GM12878 (cell line): Measurements from ENCODE around the gene C16orf86. TPM values are rescaled to one million over a fixed set of nuclear protein-coding genes. Genes with fewer than 3 reads are reported as not detected.
A peak's percentile ranks its signal among the peaks of the same experiment; 100 is the strongest.

Experiments
- BHLHE40 ChIP-seq, 2 experiments: fragments of 450-650 bp in 1 of 2; IDR thresholded peaks; 2 replicates each; pipeline ENCODE4 v1.6.1; 2011 to 2017; ENCODE audit warnings: low read depth in 2 of 2, borderline replicate concordance in 1 of 2, improper control_type of control experiment in 1 of 2, low read length in 1 of 2, mild to moderate bottlenecking in 1 of 2
- CEBPZ ChIP-seq: fragments of 150-350 bp; IDR thresholded peaks from 2 replicates; pipeline ENCODE4 v1.6.1; 2016; ENCODE audit warnings: low read depth, low read length
- CREM ChIP-seq: IDR thresholded peaks from 2 replicates; pipeline ENCODE4 v1.6.1; 2014; ENCODE audit warnings: antibody characterized with exemption, low read depth
- E2F8 ChIP-seq: fragments of 450-650 bp; IDR thresholded peaks from 2 replicates; pipeline ENCODE4 v1.6.1; 2018; ENCODE audit warnings: mild to moderate bottlenecking, low read depth, moderate library complexity; ENCODE audit not compliant: partially characterized antibody
- ELK1 ChIP-seq: IDR thresholded peaks from 2 replicates; pipeline ENCODE4 v1.6.1; 2012; ENCODE audit warnings: low read depth, low read length, improper control_type of control experiment
- ESRRA ChIP-seq: IDR thresholded peaks from 2 replicates; pipeline ENCODE4 v1.6.1; 2012; ENCODE audit warnings: mild to moderate bottlenecking, low read length, improper control_type of control experiment
- EZH2 ChIP-seq: IDR thresholded peaks from 2 replicates; pipeline ENCODE4 v1.6.1; 2012; ENCODE audit warnings: low read depth, mild to moderate bottlenecking, control low read depth, inconsistent platforms, low read length, borderline replicate concordance; ENCODE audit not compliant: control insufficient read depth
- FOXK2 ChIP-seq: fragments of 450-650 bp; IDR thresholded peaks from 2 replicates; pipeline ENCODE4 v1.6.1; 2017; ENCODE audit warnings: mild to moderate bottlenecking, moderate library complexity
- GATAD2B ChIP-seq: fragments of 450-650 bp; conservative IDR thresholded peaks from 2 replicates; pipeline ENCODE4 v1.6.1; 2017; ENCODE audit warnings: low read depth, mild to moderate bottlenecking, moderate library complexity
- IKZF1 ChIP-seq: fragments of 450-650 bp; conservative IDR thresholded peaks from 2 replicates; pipeline ENCODE4 v1.6.1; 2017; ENCODE audit warnings: antibody characterized with exemption, mild to moderate bottlenecking
- JUNB ChIP-seq: IDR thresholded peaks from 2 replicates; pipeline ENCODE4 v1.6.1; 2016; ENCODE audit warnings: antibody characterized with exemption, mild to moderate bottlenecking
- JUND ChIP-seq: IDR thresholded peaks from 2 replicates; pipeline ENCODE4 v1.6.1; 2012; ENCODE audit warnings: low read depth, mild to moderate bottlenecking, low read length, improper control_type of control experiment, moderate library complexity
- KLF5 ChIP-seq: fragments of 450-650 bp; IDR thresholded peaks from 2 replicates; pipeline ENCODE4 v1.6.1; 2014; ENCODE audit warnings: mild to moderate bottlenecking; ENCODE audit not compliant: partially characterized antibody
- MAX ChIP-seq: IDR thresholded peaks from 2 replicates; pipeline ENCODE4 v1.6.1; 2012; ENCODE audit warnings: low read depth, low read length, improper control_type of control experiment
- NBN ChIP-seq: fragments of 450-650 bp; IDR thresholded peaks from 2 replicates; pipeline ENCODE4 v1.6.1; 2016
- NFXL1 ChIP-seq: fragments of 450-650 bp; IDR thresholded peaks from 2 replicates; pipeline ENCODE4 v1.6.1; 2017; ENCODE audit warnings: antibody characterized with exemption, mild to moderate bottlenecking, borderline replicate concordance
- NFYA ChIP-seq: IDR thresholded peaks from 2 replicates; pipeline ENCODE4 v1.6.1; 2011; ENCODE audit warnings: low read depth, mild to moderate bottlenecking, low read length, improper control_type of control experiment, borderline replicate concordance
- PML ChIP-seq: IDR thresholded peaks from 2 replicates; pipeline ENCODE4 v1.6.1; 2012; ENCODE audit warnings: low read length, inconsistent platforms
- RB1 ChIP-seq: fragments of 450-650 bp; formaldehyde crosslinking; IDR thresholded peaks from 2 replicates; pipeline ENCODE4 v1.6.1; 2017; ENCODE audit warnings: mild to moderate bottlenecking, borderline replicate concordance
- RCOR1 ChIP-seq: conservative IDR thresholded peaks from 2 replicates; pipeline ENCODE4 v1.6.1; 2012; ENCODE audit warnings: low read depth, low read length, improper control_type of control experiment
- SMAD1 ChIP-seq: fragments of 450-650 bp; IDR thresholded peaks from 2 replicates; pipeline ENCODE4 v1.6.1; 2018; ENCODE audit warnings: mild to moderate bottlenecking, low read depth; ENCODE audit not compliant: partially characterized antibody
- SMC3 ChIP-seq: IDR thresholded peaks from 2 replicates; pipeline ENCODE4 v1.6.1; 2011; ENCODE audit warnings: low read length, improper control_type of control experiment, borderline replicate concordance
- SP1 ChIP-seq: IDR thresholded peaks from one replicate; pipeline ENCODE4 v1.6.1; 2011; ENCODE audit warnings: low read depth, low read length
- USF2 ChIP-seq: IDR thresholded peaks from 2 replicates; pipeline ENCODE4 v1.6.1; 2011; ENCODE audit warnings: low read depth, low read length, improper control_type of control experiment, borderline replicate concordance
- polyA plus RNA-seq, 11 experiments: library from polyadenylated mRNA; depleted of rRNA in 4 of 11; unstranded in 6 of 11; stranded (reverse) in 5 of 11; fragments of >200 nt; fragmentation: Nextera tagmentation in 4 of 11; fragmentation: Illumina TruSeq in 1 of 11; extraction: Ambion mirVana in 4 of 11; extraction: Trizol in 1 of 11; gene quantifications; 1 replicate in 1 of 11; 2 replicates in 10 of 11; pipeline versions ENCODE4 v1.2.1 to v1.2.3, GENCODE V29; 2011 to 2016; ENCODE audit warnings: inconsistent platforms in 2 of 11, missing spikeins in 2 of 11, low read depth in 1 of 11
- total RNA-seq, 4 experiments: library from RNA; depleted of rRNA in 3 of 4; stranded (reverse); fragments of >200 nt in 3 of 4; fragmentation: Illumina TruSeq in 1 of 4; extraction: Trizol in 1 of 4; gene quantifications; 2 replicates each; pipeline versions ENCODE4 v1.2.1 to v1.2.3, GENCODE V29; 2013 to 2021

C16orf86 gene
- total and polyA plus RNA-seq, 10 of the 15 experiments (the other 5 are each of a cell fraction or from before 2014, with no cell fraction given) = 0.11 to 3.3 (median 1.6) TPM

GRCh38 chr16:67660564-67661028 lies 6.0 kb upstream of the C16orf86 start, which contains the start of gene PARD6A (continued):
- TF ChIP-seq JUNB = no peak
- TF ChIP-seq SMC3 = no peak
- TF ChIP-seq ELK1 = no peak
- no peak for TF ChIP-seq PML
- no peak for TF ChIP-seq MAX
- no peak for TF ChIP-seq GATAD2B
- TF ChIP-seq BHLHE40 (IDR thresholded peaks at IDR 0.05; ENCODE audit: borderline replicate concordance in 1 of 2, low read depth in 2 of 2, low read length in 1 of 2) = peak in 1 of 2 experiments; percentile 51; a peak in 1 of 4 replicates
- no peak for TF ChIP-seq SMAD1
- no peak; the same call in 1 of the 2 replicates for TF ChIP-seq NBN
- TF ChIP-seq CREM = peak; percentile 98
- no peak for TF ChIP-seq NFYA
- TF ChIP-seq EZH2 = no peak
- TF ChIP-seq JUND = peak; percentile 54; the same call in 1 of the 2 replicates
- TF ChIP-seq RB1 = no peak
- no peak for TF ChIP-seq E2F8
- no peak for TF ChIP-seq RCOR1
- no peak for TF ChIP-seq USF2
- no peak for TF ChIP-seq SP1
- no peak; the same call in 1 of the 2 replicates for TF ChIP-seq IKZF1
- no peak for TF ChIP-seq ESRRA
- TF ChIP-seq NFXL1 = no peak
- peak; percentile 90 for TF ChIP-seq FOXK2
- no peak for TF ChIP-seq CEBPZ
- peak; percentile 41 for TF ChIP-seq KLF5
